ENCODE measurements around the gene MLC1.

DNA sequence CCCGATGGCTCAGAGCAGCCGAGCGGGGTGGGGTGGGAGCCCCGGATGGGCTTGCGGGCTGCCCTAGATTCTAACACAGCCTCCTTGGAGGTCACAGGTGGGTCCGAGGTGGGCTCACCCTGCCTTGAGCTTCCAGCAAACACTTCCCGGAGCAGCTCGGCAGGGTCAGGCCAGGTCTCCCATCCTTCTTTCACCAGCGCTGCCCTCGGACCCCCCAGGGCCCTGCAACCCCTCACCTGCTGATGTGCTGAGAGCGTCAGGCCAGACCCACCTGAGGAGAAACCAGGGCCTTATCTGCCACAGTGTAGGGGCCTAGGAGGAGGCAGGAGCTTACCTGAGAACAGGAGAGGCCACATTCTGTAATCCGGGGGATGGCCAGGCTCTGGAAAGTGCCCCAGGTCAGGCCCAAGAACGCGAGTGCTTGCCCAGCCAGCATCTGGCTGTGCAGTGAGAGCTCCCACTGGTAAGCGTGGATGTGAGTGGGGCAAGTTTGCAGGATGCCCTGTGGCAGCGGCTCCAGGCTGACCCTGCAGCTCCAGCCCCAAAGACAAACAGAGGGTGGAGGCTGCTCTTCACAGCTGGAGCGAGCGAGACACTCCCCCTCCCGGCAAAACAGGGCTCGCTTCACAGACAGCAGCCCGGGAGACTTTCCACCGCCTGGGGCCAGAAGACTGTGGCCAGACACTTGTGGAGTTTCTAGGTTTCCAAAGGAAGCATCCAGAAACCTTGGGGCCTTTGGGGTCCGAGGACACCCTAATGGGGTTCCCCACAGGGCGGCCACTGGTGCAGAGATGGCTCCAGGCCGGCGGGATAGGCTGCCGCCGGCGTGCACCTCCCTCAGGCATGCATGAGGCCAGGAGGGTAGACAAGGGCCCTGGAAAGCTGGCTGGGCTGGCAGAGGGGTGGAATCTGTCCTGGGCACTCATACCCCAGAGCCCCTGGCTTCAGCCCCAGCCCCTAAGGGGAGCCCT lies 72.7 kb downstream of the MLC1 start, which contains the start of gene IL17REL:
- TF ChIP-seq CEBPB (IDR thresholded peaks at IDR 0.05; ENCODE audit: borderline replicate concordance in 1 of 2, low read depth in 2 of 2, low read length in 2 of 2) (no peak), TCF3 (IDR thresholded peaks at IDR 0.05; ENCODE audit: borderline replicate concordance, insufficient read depth, low read depth, low read length) (no peak), SMC3 (IDR thresholded peaks at IDR 0.05; ENCODE audit: borderline replicate concordance, low read length) (no peak), POLR2A (IDR thresholded peaks at IDR 0.05; ENCODE audit: low read depth, low read length) (no peak), POLR2AphosphoS2 (IDR thresholded peaks at IDR 0.05; ENCODE audit: low read depth, low read length) (no peak), ZZZ3 (IDR thresholded peaks at IDR 0.05; ENCODE audit: control insufficient read depth, insufficient read length, low read depth) (no peak), HDGF (IDR thresholded peaks at IDR 0.05) (no peak), EED (IDR thresholded peaks at IDR 0.05; ENCODE audit: low read depth) (no peak)
- TF ChIP-seq, protein P1, sequence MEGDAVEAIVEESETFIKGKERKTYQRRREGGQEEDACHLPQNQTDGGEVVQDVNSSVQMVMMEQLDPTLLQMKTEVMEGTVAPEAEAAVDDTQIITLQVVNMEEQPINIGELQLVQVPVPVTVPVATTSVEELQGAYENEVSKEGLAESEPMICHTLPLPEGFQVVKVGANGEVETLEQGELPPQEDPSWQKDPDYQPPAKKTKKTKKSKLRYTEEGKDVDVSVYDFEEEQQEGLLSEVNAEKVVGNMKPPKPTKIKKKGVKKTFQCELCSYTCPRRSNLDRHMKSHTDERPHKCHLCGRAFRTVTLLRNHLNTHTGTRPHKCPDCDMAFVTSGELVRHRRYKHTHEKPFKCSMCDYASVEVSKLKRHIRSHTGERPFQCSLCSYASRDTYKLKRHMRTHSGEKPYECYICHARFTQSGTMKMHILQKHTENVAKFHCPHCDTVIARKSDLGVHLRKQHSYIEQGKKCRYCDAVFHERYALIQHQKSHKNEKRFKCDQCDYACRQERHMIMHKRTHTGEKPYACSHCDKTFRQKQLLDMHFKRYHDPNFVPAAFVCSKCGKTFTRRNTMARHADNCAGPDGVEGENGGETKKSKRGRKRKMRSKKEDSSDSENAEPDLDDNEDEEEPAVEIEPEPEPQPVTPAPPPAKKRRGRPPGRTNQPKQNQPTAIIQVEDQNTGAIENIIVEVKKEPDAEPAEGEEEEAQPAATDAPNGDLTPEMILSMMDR (IDR thresholded peaks at IDR 0.05 in 2 of 3, conservative IDR thresholded peaks at IDR 0.05 in 1 of 3; ENCODE audit: control insufficient read depth in 2 of 3, extremely low read depth in 1 of 3, insufficient read depth in 1 of 3, low read depth in 3 of 3, low read length in 3 of 3) = no peak

Data from GM12878 (cell line).